Lung microvascular endothelial cell (primary cell): ENCODE measurements around the gene UPP2. TPM values are rescaled to one million over a fixed set of nuclear protein-coding genes. Genes with fewer than 3 reads are reported as not detected.

Experiments used
- DNase-seq, 2 donors: peaks; one replicate each; pipeline versions ENCODE4 v3.0.0 to v3.0.0-alpha.2; 2010; ENCODE audit warnings: low read depth in 2 of 2
- total RNA-seq: library from RNA; depleted of rRNA; stranded (reverse); fragments of >200 nt; gene quantifications from 2 replicates; pipeline ENCODE4 v1.2.1, GENCODE V29; 2014

The UPP2 gene
- total RNA-seq, 1 donor from 2014 or later = not detected

GRCh38 chr2:158104903-158105302 is 3.2 kb downstream of the UPP2 start:
- no peak for DNase-seq

GRCh38 chr2:158112992-158113391 is 11.3 kb downstream of the UPP2 start:
- no peak for DNase-seq

GRCh38 chr2:158113741-158114295 is 12.1 kb downstream of the UPP2 start:
- no peak for DNase-seq

- no peak for DNase-seq
These were observed 12.8 kb downstream of the UPP2 start for GRCh38 chr2:158114516-158114915.

- no peak for DNase-seq
These were observed 13.6 kb downstream of the UPP2 start for GRCh38 chr2:158115202-158115767.

- no peak for DNase-seq
These were observed 15.3 kb downstream of the UPP2 start for GRCh38 chr2:158116936-158117335.

- DNase-seq = no peak
These were observed 18.4 kb downstream of the UPP2 start for GRCh38 chr2:158120102-158120501.

- DNase-seq = no peak
These were observed 19.3 kb downstream of the UPP2 start for GRCh38 chr2:158120664-158121641.

- no peak for DNase-seq
These were observed 23.2 kb downstream of the UPP2 start for GRCh38 chr2:158124896-158125295.

GRCh38 chr2:158125756-158126498 is 24.3 kb downstream of the UPP2 start:
- DNase-seq = no peak

GRCh38 chr2:158127380-158127804 is 25.7 kb downstream of the UPP2 start:
- no peak for DNase-seq

GRCh38 chr2:158128168-158128973 is 26.7 kb downstream of the UPP2 start:
- no peak for DNase-seq

- no peak for DNase-seq
These were observed 27.4 kb downstream of the UPP2 start for GRCh38 chr2:158129037-158129436.

GRCh38 chr2:158130832-158131473 is 29.3 kb downstream of the UPP2 start:
- no peak for DNase-seq

GRCh38 chr2:158131483-158131912 is 29.8 kb downstream of the UPP2 start:
- no peak for DNase-seq

- no peak for DNase-seq
These were observed 30.4 kb downstream of the UPP2 start for GRCh38 chr2:158131919-158132566.

GRCh38 chr2:158134055-158134454 is 32.4 kb downstream of the UPP2 start:
- DNase-seq = no peak

- no peak for DNase-seq
These were observed 33.0 kb downstream of the UPP2 start for GRCh38 chr2:158134655-158135054.

- DNase-seq = no peak
These were observed 33.4 kb downstream of the UPP2 start for GRCh38 chr2:158135096-158135495.

- no peak for DNase-seq
These were observed 36.6 kb downstream of the UPP2 start for GRCh38 chr2:158138255-158138654.
